ENCODE data around the gene NACC1. TPM values are rescaled to one million over a fixed set of nuclear protein-coding genes. Genes with fewer than 3 reads are reported as not detected.

NACC1 gene
- total RNA-seq, result 16.0 TPM

DNA sequence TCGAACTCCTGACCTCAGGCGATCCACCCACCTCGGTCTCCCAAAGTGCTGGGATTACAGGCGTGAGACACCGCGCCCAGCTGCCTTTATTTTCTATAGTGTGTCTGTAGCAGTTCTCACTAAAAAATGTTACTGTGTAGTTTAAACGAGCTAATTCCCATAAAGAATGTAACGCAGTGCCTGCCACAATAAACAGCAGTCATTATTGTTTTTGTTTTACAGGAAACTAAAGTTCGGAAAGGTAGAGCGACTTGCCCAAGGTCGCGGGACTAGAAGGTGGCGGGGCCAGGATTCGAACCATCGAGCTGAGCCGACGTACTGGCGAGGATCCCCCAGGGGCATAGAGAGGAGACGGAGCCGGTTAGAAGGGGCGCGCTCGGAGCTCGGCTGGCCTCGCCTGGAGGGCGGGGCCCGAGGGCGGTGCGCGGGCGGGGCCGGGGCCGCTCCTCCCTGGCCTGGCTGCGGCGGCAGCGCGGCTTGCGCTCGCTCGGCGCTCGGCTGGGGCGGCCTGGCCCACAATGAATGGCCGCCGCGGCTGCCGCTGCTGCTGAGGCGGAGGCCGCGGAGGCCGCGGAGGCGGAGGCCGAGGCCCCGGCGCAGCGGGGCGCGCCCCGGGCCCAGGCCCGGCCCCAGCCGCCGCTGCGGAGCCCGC, at the start of gene NACC1:
Gene NACC1 (plus strand): TSS at position 493 of the 652 bp plus-strand sequence. CDS start 16,944 bp downstream, outside the sequence.
- Histone ChIP-seq H3K4me1 (ENCODE audit: insufficient read depth, low read length) (peaks cover 52% of the 10 kb centered on the region), H3K4me3 (ENCODE audit: low read length) (peak within 1 kb of the TSS; percentile 68), H3K27me3 (ENCODE audit: insufficient read depth, low read length) (no peaks in the 10 kb centered on the region), H3K9me3 (ENCODE audit: low read depth, low read length) (no peaks in the 10 kb centered on the region)

DNA sequence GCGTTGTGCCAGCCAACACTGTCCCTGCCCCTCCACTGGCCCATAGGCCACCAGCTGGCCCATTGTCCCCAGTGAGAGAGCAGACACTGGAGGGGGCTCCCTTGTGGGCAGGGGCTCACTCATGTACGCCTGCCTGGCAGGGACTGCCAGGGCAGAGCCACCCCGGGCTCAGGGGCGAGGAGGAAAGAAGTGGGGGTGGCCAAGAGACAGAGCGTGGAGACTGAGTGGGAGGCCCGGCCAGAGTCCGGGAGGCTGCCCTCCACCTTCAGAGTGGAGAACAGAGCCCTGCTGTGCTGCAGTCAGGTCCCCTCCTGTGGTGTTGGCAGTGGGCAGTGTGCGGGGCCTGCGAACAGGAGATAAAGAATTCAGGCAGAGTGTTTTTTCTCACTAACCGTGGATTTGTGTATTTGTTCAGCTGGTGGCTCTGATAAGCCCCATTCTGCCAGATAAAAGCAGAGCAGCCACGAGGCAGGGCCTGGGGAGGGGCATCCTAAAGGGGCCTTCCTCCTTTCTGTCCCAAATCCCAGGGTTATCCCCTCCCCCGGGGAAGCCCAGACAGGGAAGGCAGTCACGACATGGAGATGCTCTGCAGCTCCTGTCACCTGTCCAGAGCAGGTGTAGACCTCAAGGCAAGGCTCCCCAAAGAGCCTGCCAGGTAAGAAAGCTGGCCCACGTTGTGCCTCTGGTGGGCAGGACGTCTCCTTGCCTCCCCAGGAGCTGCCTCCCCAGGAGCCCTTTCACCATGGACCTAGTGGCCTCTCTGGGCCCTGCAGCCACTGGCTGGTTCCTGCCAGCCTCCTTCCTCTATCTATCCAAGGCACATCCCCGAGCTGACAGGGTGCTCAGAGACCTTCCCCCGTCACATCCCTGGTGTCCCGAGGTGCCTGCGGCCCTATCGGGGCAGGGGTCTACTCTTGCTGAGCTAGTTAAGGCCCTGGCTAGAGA, 48.4 kb upstream of the NACC1 start:
- H3K27me3 ChIP-seq (ENCODE audit: insufficient read depth, low read length), result no peaks in the 10 kb centered on the region
- H3K4me3 ChIP-seq (ENCODE audit: low read length), result no peak overlapping the region
- no peaks in the 10 kb centered on the region for H3K9me3 ChIP-seq (ENCODE audit: low read depth, low read length)
- no peaks in the 10 kb centered on the region for H3K4me1 ChIP-seq (ENCODE audit: insufficient read depth, low read length)

DNA sequence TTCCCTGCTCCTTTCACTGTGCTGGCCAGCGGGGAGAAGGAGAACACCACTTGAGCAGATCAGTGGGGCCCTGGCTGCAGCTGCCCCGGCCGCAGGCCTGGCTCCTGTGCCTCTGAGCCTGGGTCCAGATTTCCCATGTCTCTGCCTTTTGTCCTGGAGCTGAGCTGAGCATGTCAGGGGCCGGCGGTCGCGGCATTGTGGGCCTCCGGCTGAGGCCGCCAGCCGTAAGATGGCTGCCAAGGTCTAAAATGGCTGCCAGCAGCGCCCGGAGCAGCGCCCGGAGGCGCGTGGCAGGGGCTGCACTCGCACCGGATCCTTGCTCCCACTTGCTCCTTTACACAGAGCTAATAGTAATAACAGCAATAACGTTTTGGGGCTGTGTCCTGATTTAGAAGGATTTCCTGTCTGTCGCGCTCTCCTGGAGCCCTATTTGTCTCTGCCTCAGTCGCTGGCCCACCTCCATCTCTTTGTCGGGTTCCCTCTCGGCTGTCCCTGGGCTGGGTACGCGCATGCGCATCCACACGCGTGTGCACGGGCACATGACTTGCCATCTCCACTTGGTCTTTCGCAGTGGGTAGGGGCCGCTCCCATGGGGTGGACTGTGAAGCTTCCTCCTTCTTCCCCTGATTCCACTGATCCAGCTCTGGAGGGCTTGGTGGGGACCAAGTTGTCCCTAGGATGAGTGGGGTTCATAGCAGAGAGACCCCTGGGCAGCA, 47.5 kb upstream of the NACC1 start:
- no peaks in the 10 kb centered on the region for H3K4me1 ChIP-seq (ENCODE audit: insufficient read depth, low read length)
- no peaks in the 10 kb centered on the region for H3K27me3 ChIP-seq (ENCODE audit: insufficient read depth, low read length)
- no peak overlapping the region for H3K4me3 ChIP-seq (ENCODE audit: low read length)
- H3K9me3 ChIP-seq (ENCODE audit: low read depth, low read length), result no peaks in the 10 kb centered on the region

DNA sequence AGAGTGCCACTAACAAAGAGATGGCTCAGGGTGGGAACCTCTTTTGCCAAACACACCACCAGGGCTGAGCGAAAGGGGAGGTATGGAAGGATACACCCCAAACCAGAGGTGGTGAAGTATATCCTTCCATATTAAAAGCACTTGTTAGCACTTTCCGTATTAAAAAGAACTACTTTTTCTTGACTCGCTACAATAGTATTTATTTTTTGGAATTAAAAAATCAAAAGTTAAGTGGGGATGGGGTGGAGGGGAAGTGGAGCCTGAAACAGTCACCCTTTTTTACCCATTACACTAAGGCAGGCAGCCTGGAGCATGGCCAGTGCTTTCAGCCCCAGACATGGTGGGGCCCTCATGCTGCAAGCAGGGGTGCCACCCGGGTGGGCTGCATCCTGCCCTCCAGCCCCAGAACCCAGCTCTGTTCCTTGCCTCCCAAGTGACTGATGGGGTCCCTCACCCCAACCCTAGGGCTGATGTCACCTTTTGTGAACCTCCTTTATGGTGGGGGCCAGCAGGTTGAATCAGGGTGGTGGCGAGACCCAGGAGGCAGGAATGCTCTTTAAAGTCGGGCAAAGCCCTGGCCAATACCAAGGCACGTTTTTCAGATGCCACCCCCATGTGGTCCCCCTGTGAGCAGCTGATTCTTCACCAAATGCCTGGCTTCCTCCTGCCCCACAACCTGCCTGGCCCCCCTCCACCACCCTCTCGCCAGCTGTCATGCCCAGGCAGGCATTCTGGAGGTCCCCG, 46.4 kb upstream of the NACC1 start:
- H3K9me3 ChIP-seq (ENCODE audit: low read depth, low read length), result no peaks in the 10 kb centered on the region
- no peak overlapping the region for H3K4me3 ChIP-seq (ENCODE audit: low read length)
- no peaks in the 10 kb centered on the region for H3K4me1 ChIP-seq (ENCODE audit: insufficient read depth, low read length)

DNA sequence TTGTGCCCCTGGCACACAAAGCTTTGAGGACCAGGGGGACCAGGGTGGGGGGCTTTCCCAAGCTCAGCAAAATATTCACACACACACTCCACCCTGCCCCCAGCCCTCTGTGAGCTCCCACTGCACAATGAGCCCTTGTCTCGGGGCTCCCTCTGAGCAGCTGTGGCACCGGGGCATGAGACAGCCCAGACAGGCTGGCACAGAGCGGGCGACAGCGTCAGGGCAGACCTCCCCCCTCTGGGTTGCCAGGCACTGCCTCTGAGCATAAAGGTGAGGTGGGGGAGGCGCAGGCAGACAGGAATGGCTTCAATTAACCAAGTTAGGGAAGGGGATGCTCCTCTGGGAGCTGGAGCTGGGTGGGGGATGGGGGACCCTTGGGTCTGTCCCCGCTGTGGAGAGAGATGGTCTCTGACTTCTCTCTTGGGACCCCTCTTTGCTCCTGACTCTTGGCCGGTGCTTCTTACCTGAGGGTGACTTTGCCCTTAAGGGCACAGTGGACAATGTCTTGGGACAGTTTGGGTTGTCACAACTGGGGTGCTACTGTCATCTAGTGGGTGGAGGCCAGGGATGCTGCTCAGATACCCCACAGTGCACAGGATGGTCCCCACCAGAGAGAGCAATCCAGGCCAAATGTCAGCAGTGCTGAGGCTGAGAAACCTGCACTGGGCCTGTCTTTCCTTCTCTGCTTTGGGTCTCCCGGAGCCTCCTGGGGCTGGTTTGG, 45.7 kb upstream of the NACC1 start:
- Histone ChIP-seq H3K4me3 (ENCODE audit: low read length) (no peak overlapping the region), H3K4me1 (ENCODE audit: insufficient read depth, low read length) (no peaks in the 10 kb centered on the region), H3K9me3 (ENCODE audit: low read depth, low read length) (no peaks in the 10 kb centered on the region), H3K27me3 (ENCODE audit: insufficient read depth, low read length) (no peaks in the 10 kb centered on the region)

More for the DNA sequence above, 46.4 kb upstream of the NACC1 start:
- no peaks in the 10 kb centered on the region for H3K27me3 ChIP-seq (ENCODE audit: insufficient read depth, low read length)

DNA sequence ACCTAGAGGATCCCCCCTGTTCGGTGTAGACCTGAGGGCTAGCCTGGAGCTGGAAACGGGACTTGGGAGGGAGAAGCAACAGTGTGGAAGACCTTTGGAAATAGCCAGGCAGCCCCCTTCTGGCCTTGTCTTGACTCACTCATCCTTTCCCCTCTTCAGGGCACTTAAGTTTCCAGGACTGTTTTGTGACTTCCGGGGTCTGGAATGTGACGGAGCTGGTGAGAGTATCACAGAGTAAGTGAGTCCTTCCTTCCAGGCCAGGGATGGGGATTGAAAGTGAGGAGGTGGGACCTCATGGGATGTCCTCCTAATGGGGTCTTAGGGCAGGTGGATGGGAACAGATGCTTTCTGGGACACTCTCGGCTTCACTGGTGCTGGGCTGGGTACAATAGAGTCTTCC, 44.8 kb upstream of the NACC1 start:
- Histone ChIP-seq H3K4me3 (ENCODE audit: low read length) (no peak overlapping the region), H3K9me3 (ENCODE audit: low read depth, low read length) (no peaks in the 10 kb centered on the region), H3K4me1 (ENCODE audit: insufficient read depth, low read length) (no peaks in the 10 kb centered on the region)

DNA sequence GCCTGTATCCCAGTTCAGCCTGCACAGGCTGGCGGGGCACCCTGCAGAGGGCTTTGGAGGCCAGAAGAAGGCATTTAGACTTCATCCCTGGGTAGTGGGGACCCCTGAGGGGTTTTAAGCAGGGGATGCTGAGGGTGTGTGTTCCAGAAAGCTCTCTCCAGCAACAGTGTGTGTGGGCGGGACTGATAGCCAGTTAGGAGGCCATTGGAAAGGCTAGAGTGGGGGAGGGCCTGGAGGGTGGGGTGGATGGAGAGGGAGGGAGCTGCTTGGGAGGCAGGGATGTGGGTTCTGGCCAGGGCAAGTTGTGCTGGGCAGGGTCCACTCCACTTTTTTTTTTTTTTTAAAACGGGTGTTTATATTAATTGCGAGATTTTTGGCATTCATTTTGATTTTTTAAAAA, 43.7 kb upstream of the NACC1 start:
- Histone ChIP-seq H3K4me1 (ENCODE audit: insufficient read depth, low read length) (peaks cover 6% of the 10 kb centered on the region), H3K4me3 (ENCODE audit: low read length) (no peak overlapping the region), H3K27me3 (ENCODE audit: insufficient read depth, low read length) (no peaks in the 10 kb centered on the region), H3K9me3 (ENCODE audit: low read depth, low read length) (no peaks in the 10 kb centered on the region)

More for the DNA sequence above, 44.8 kb upstream of the NACC1 start:
- no peaks in the 10 kb centered on the region for H3K27me3 ChIP-seq (ENCODE audit: insufficient read depth, low read length)

DNA sequence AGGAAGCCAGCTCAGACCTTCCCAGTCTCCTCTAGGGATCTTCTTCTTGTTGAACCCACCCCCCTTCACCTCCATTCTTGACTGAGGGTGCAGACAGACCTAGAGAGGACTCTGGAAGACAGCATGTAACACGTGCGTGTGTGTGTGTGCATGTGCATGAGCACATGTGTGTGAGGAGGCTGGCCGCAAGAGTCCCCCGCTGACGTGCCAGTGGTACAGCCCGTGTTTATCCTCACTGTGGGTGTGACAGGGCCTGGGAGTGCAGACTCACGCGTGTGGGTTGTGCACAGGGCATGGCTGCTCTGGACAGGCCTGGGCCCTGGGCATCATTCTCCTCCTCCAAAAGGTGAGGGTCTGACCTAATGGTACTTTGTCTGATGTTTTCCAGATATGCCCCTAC, 41.7 kb upstream of the NACC1 start:
- Histone ChIP-seq H3K9me3 (ENCODE audit: low read depth, low read length) (no peaks in the 10 kb centered on the region), H3K27me3 (ENCODE audit: insufficient read depth, low read length) (no peaks in the 10 kb centered on the region), H3K4me1 (ENCODE audit: insufficient read depth, low read length) (peaks cover 8% of the 10 kb centered on the region), H3K4me3 (ENCODE audit: low read length) (no peak overlapping the region)

DNA sequence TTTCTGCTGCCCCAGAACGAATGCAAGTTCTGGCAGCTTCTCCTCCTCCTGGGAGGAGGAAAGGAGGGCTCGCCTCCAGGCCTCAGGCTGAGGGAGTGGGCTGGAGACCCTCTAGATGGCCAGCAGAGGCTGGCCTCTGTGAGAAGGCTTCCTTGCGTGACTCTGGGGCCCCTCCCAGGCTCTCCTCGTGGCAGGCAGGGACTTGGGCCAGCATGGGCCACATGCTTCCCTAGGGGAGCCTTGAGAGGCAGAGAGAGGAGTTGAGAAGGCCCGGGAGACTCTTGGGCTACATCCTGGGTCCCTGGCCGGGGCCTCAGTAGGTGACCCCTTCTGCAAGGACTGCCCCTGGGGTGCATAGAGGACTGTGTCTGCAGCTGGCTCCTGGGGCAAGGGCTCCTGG, 41.3 kb upstream of the NACC1 start:
- Histone ChIP-seq H3K4me3 (ENCODE audit: low read length) (no peak overlapping the region), H3K9me3 (ENCODE audit: low read depth, low read length) (no peaks in the 10 kb centered on the region), H3K4me1 (ENCODE audit: insufficient read depth, low read length) (peaks cover 8% of the 10 kb centered on the region), H3K27me3 (ENCODE audit: insufficient read depth, low read length) (no peaks in the 10 kb centered on the region)

DNA sequence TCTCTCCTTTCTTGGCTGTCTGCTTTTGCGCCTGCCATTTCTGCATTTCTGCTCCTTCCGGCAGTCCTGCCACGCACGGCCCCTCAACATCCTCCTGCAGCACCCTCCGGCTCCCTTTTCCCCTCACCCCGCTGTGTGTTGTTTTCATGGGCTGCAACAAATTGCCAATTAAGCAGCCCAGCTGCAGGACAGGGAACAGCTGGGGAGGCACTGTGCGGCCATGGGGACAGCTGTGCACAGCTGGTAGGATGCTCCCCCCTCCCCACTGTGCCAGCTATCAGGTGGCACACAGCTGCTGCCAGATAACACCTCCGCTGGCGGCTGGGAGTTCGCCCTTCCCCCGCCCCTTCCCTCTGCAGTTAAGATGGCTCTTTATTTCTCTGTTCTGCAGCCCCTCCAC, 40.8 kb upstream of the NACC1 start:
- Histone ChIP-seq H3K4me3 (ENCODE audit: low read length) (no peak overlapping the region), H3K27me3 (ENCODE audit: insufficient read depth, low read length) (no peaks in the 10 kb centered on the region), H3K4me1 (ENCODE audit: insufficient read depth, low read length) (peaks cover 8% of the 10 kb centered on the region), H3K9me3 (ENCODE audit: low read depth, low read length) (no peaks in the 10 kb centered on the region)

DNA sequence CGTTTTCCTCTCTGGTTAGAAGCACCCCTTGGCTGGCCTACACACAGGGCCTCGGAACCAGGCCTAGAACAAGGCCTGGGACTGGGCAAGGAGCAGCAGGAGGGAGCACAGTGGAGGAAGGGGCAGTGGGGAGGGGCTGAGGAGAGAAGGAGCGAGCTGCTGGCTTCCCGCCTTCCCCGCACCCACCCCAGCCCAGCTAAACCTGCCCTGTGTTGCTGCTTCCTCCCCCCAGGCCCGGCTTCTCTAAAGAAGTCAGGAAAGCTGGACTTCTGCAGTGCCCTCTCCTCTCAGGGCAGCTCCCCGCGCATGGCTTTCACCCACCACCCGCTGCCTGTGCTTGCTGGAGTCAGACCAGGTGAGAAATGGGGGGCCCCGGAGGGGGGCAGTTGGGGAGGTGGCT, 39.7 kb upstream of the NACC1 start:
- Histone ChIP-seq H3K4me3 (ENCODE audit: low read length) (no peak overlapping the region), H3K27me3 (ENCODE audit: insufficient read depth, low read length) (no peaks in the 10 kb centered on the region), H3K4me1 (ENCODE audit: insufficient read depth, low read length) (peaks cover 8% of the 10 kb centered on the region), H3K9me3 (ENCODE audit: low read depth, low read length) (no peaks in the 10 kb centered on the region)

DNA sequence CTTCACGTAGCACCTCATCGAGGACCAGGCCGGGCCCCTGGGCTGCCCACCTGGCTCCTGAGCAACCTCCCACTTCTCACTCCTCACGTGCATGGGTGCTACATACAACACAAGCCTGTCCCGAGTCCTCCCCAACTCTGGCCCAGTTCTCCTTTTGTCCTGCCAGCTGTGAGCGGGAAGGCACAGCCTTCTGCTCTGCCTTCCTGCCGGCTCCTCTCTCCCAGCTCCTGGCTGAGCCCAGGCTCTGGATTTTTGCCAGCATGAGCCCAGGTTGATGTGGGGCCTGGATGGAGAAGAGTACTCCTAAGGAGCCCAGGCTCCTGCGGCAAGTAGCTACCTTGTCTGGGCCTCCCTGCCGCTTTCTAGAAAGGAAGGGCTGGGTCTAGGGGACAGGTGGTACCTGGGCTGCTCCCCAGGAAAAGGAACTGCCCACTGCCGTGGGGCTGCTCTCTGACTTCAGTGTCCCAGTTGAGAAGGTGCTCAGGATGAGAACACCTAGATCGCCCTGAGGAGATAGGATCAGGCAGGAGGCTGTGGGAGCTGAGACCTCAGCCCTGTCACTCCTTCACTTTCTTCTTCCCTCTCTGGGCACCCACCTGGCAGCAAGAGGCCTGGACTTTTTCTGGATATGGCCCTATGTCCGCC, 39.0 kb upstream of the NACC1 start:
- Histone ChIP-seq H3K9me3 (ENCODE audit: low read depth, low read length) (no peaks in the 10 kb centered on the region), H3K4me3 (ENCODE audit: low read length) (no peak overlapping the region), H3K4me1 (ENCODE audit: insufficient read depth, low read length) (peaks cover 8% of the 10 kb centered on the region), H3K27me3 (ENCODE audit: insufficient read depth, low read length) (no peaks in the 10 kb centered on the region)

DNA sequence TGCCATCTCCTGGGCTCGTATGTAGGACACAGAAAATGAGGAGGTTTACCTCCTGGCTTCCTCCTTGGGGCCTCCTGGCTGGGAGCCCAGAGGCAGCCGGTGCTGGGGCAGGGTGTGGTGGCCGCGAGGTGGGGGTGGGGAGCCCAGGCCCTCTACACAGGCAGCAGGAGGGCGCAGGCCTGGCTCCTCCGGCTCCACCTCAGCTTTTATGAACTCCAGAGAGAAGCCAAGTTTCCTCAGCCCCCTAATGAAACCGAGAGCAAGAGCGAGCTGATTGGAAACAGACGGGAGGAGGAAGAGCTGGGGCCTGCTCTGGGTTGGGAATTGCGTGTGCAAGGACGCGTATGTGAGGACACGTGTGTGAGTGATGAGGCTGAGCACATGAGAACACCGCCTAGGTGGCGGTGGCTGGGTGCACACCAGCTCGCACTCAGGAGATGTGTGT, 38.5 kb upstream of the NACC1 start:
- Histone ChIP-seq H3K4me3 (ENCODE audit: low read length) (no peak overlapping the region), H3K27me3 (ENCODE audit: insufficient read depth, low read length) (no peaks in the 10 kb centered on the region), H3K9me3 (ENCODE audit: low read depth, low read length) (no peaks in the 10 kb centered on the region), H3K4me1 (ENCODE audit: insufficient read depth, low read length) (peaks cover 8% of the 10 kb centered on the region)
